Activated CD8-positive, alpha-beta T cell treated with anti-CD3 and anti-CD28 coated beads, Interleukin-2, amount 10 ng/mL, durations not matched to agents 7 days and 5 days (primary cell): ENCODE measurements around the gene KLHL3. TPM values are rescaled to one million over a fixed set of nuclear protein-coding genes. Genes with fewer than 3 reads are reported as not detected.
A peak's percentile ranks its signal among the peaks of the same experiment; 100 is the strongest.

Source experiments
- ATAC-seq: fragments of 150-1000 bp; cut with Tn5 transposase; one replicate; pipeline ENCODE4 v1.10.0; 2021; ENCODE audit warnings: moderate library complexity
- CTCF ChIA-PET: fragments of 350-600 bp; sonication (Branson Sonifier 250); formaldehyde crosslinking; loops from one replicate; lab custom pipeline; 2021; ENCODE audit warnings: antibody characterized with exemption; lab: Charles Lee
- POLR2A ChIA-PET: fragments of 350-600 bp; sonication (Branson Sonifier 250); formaldehyde crosslinking; loops from one replicate; lab custom pipeline; 2021; ENCODE audit warnings: antibody characterized with exemption; lab: Charles Lee
- DNase-seq: peaks from one replicate; pipeline ENCODE4 v3.0.0-alpha.2; 2020
- H3K27ac Mint-ChIP-seq: one replicate; pipeline ENCODE4 v1.8.0; 2021; ENCODE audit warnings: mild to moderate bottlenecking, mixed read lengths
- H3K27me3 Mint-ChIP-seq: one replicate; pipeline ENCODE4 v1.8.0; 2021; ENCODE audit warnings: low read depth, mixed read lengths
- H3K36me3 Mint-ChIP-seq: one replicate; pipeline ENCODE4 v1.8.0; 2021; ENCODE audit warnings: low read depth, mixed read lengths
- H3K4me1 Mint-ChIP-seq: one replicate; pipeline ENCODE4 v1.8.0; 2021; ENCODE audit warnings: low read depth, mixed read lengths
- H3K4me3 Mint-ChIP-seq: one replicate; pipeline ENCODE4 v1.8.0; 2021; ENCODE audit warnings: mild to moderate bottlenecking, mixed read lengths
- H3K9me3 Mint-ChIP-seq: one replicate; pipeline ENCODE4 v1.8.0; 2022; ENCODE audit warnings: mixed read lengths; ENCODE audit not compliant: insufficient read depth
- total RNA-seq, 2 experiments: library from RNA; stranded (reverse); gene quantifications; one replicate each; pipeline ENCODE4 v1.2.3, GENCODE V29; 2021

The KLHL3 gene
- total RNA-seq, 2 experiments from 2014 or later, result 13.7 to 15.2 TPM

- ChIA-PET POLR2A (no interaction called here), CTCF (interaction anchor here (1.4 kb wide), 1 partner anchor 28 kb away, joined by 6 read pairs; no protein-coding TSS in a partner anchor)
- Mint-ChIP-seq H3K9me3 (no peaks in the 10 kb centered on the region), H3K27me3 (no peaks in the 10 kb centered on the region), H3K36me3 (peaks cover 13% of the 10 kb centered on the region), H3K27ac (no peak overlapping the region), H3K4me1 (no peaks in the 10 kb centered on the region), H3K4me3 (no peak overlapping the region)
- ATAC-seq, result no peak
- no peak for DNase-seq
These were observed 47.6 kb downstream of the KLHL3 start for GRCh38 chr5:137688210-137688840.

- Mint-ChIP-seq H3K4me3 (no peak overlapping the region), H3K4me1 (no peaks in the 10 kb centered on the region), H3K27me3 (no peaks in the 10 kb centered on the region), H3K9me3 (no peaks in the 10 kb centered on the region), H3K27ac (no peak overlapping the region), H3K36me3 (peaks cover 8% of the 10 kb centered on the region)
- no peak for DNase-seq
- no peak for ATAC-seq
- CTCF ChIA-PET, result interaction anchor here (1.2 to 1.5 kb wide), 2 partner anchors 24 to 57 kb away, joined by 5 to 7 read pairs; no protein-coding TSS in a partner anchor
- POLR2A ChIA-PET, result no interaction called here
These were observed 51.1 kb downstream of the KLHL3 start for GRCh38 chr5:137684761-137685160.

- Mint-ChIP-seq H3K4me1 (no peaks in the 10 kb centered on the region), H3K4me3 (no peak overlapping the region), H3K9me3 (no peaks in the 10 kb centered on the region), H3K36me3 (peaks cover 7% of the 10 kb centered on the region), H3K27me3 (no peaks in the 10 kb centered on the region), H3K27ac (no peak overlapping the region)
- CTCF ChIA-PET, result no interaction called here
- DNase-seq (no peak), ATAC-seq (no peak)
- POLR2A ChIA-PET, result no interaction called here
These were observed 54.7 kb downstream of the KLHL3 start for GRCh38 chr5:137681191-137681590.

GRCh38 chr5:137679910-137680309 lies 56.0 kb downstream of the KLHL3 start:
- no peak for DNase-seq
- H3K27me3 Mint-ChIP-seq, result no peaks in the 10 kb centered on the region
- no peak for ATAC-seq
- no peaks in the 10 kb centered on the region for H3K4me1 Mint-ChIP-seq
- POLR2A ChIA-PET, result interaction anchor here (0.6 kb wide), 1 partner anchor 22 kb away, joined by 6 read pairs; no protein-coding TSS in a partner anchor
- CTCF ChIA-PET, result interaction anchor here (1.1 to 2.6 kb wide), 3 partner anchors 19 to 63 kb away, joined by 4 to 10 read pairs (median 4); no protein-coding TSS in a partner anchor
- H3K36me3 Mint-ChIP-seq, result peaks cover 5% of the 10 kb centered on the region
- no peak overlapping the region for H3K4me3 Mint-ChIP-seq
- no peaks in the 10 kb centered on the region for H3K9me3 Mint-ChIP-seq
- H3K27ac Mint-ChIP-seq, result no peak overlapping the region

- Mint-ChIP-seq H3K4me1 (no peaks in the 10 kb centered on the region), H3K9me3 (no peaks in the 10 kb centered on the region), H3K4me3 (no peak overlapping the region), H3K36me3 (peaks cover 5% of the 10 kb centered on the region), H3K27me3 (no peaks in the 10 kb centered on the region), H3K27ac (no peak overlapping the region)
- ChIA-PET CTCF (interaction anchor here (1.1 to 2.6 kb wide), 3 partner anchors 18 to 64 kb away, joined by 4 to 10 read pairs (median 4); no protein-coding TSS in a partner anchor), POLR2A (no interaction called here)
- no peak for DNase-seq
- no peak for ATAC-seq
These were observed 56.7 kb downstream of the KLHL3 start for GRCh38 chr5:137679195-137679594.

- ATAC-seq (no peak), DNase-seq (no peak)
- CTCF ChIA-PET, result interaction anchor here (1.1 to 5.2 kb wide), 2 partner anchors 12 to 106 kb away, joined by 3 to 27 read pairs; no protein-coding TSS in a partner anchor
- Mint-ChIP-seq H3K4me1 (no peaks in the 10 kb centered on the region), H3K9me3 (no peaks in the 10 kb centered on the region), H3K36me3 (peaks cover 9% of the 10 kb centered on the region), H3K27me3 (no peaks in the 10 kb centered on the region), H3K27ac (no peak overlapping the region), H3K4me3 (no peak overlapping the region)
- POLR2A ChIA-PET, result no interaction called here
These were observed 63.0 kb downstream of the KLHL3 start for GRCh38 chr5:137672881-137673280.

- Mint-ChIP-seq H3K27me3 (no peaks in the 10 kb centered on the region), H3K4me1 (peaks cover 7% of the 10 kb centered on the region), H3K4me3 (no peak overlapping the region), H3K27ac (no peak overlapping the region), H3K36me3 (peaks cover 9% of the 10 kb centered on the region), H3K9me3 (no peaks in the 10 kb centered on the region)
- CTCF ChIA-PET, result interaction anchor here (5.2 to 7.1 kb wide), 2 partner anchors 11 to 70 kb away, joined by 27 to 71 read pairs; no protein-coding TSS in a partner anchor
- no peak for DNase-seq
- no peak for ATAC-seq
- POLR2A ChIA-PET, result no interaction called here
These were observed 63.9 kb downstream of the KLHL3 start for GRCh38 chr5:137672001-137672400.

- ChIA-PET CTCF (interaction anchor here (0.6 to 7.1 kb wide), 4 partner anchors 9 to 72 kb away, joined by 3 to 71 read pairs (median 16); partner anchors contain the start of gene KLHL3), POLR2A (no interaction called here)
- DNase-seq, result no peak
- H3K4me3 Mint-ChIP-seq, result no peak overlapping the region
- peaks cover 28% of the 10 kb centered on the region for H3K4me1 Mint-ChIP-seq
- H3K27ac Mint-ChIP-seq, result no peak overlapping the region
- no peaks in the 10 kb centered on the region for H3K9me3 Mint-ChIP-seq
- no peaks in the 10 kb centered on the region for H3K27me3 Mint-ChIP-seq
- peaks cover 7% of the 10 kb centered on the region for H3K36me3 Mint-ChIP-seq
- no peak for ATAC-seq
These were observed 66.1 kb downstream of the KLHL3 start for GRCh38 chr5:137669811-137670210.

- H3K4me3 Mint-ChIP-seq, result no peak overlapping the region
- H3K4me1 Mint-ChIP-seq, result peaks cover 28% of the 10 kb centered on the region
- H3K27ac Mint-ChIP-seq, result no peak overlapping the region
- ATAC-seq (no peak), DNase-seq (no peak)
- POLR2A ChIA-PET, result interaction anchor here (0.7 kb wide), 1 partner anchor 68 kb away, joined by 4 read pairs; no protein-coding TSS in a partner anchor
- CTCF ChIA-PET, result interaction anchor here (0.7 to 7.1 kb wide), 6 partner anchors 8 to 85 kb away, joined by 3 to 71 read pairs (median 6); partner anchors contain the start of gene KLHL3
- H3K27me3 Mint-ChIP-seq, result no peaks in the 10 kb centered on the region
- peaks cover 7% of the 10 kb centered on the region for H3K36me3 Mint-ChIP-seq
- H3K9me3 Mint-ChIP-seq, result no peaks in the 10 kb centered on the region
These were observed 67.3 kb downstream of the KLHL3 start for GRCh38 chr5:137668637-137669036.

GRCh38 chr5:137667341-137667740 lies 68.5 kb downstream of the KLHL3 start:
- no peak overlapping the region for H3K27ac Mint-ChIP-seq
- ATAC-seq, result no peak
- no peaks in the 10 kb centered on the region for H3K9me3 Mint-ChIP-seq
- CTCF ChIA-PET, result interaction anchor here (1.1 to 7.1 kb wide), 10 partner anchors 9 to 401 kb away, joined by 3 to 71 read pairs (median 9); partner anchors contain the start of gene KLHL3
- DNase-seq, result no peak
- no peak overlapping the region for H3K4me3 Mint-ChIP-seq
- peaks cover 7% of the 10 kb centered on the region for H3K36me3 Mint-ChIP-seq
- peaks cover 29% of the 10 kb centered on the region for H3K4me1 Mint-ChIP-seq
- H3K27me3 Mint-ChIP-seq, result no peaks in the 10 kb centered on the region
- POLR2A ChIA-PET, result interaction anchor here (2.2 kb wide), 1 partner anchor 75 kb away, joined by 10 read pairs; no protein-coding TSS in a partner anchor

GRCh38 chr5:137666901-137667300 lies 69.0 kb downstream of the KLHL3 start:
- H3K4me1 Mint-ChIP-seq, result peaks cover 32% of the 10 kb centered on the region
- H3K36me3 Mint-ChIP-seq, result peaks cover 7% of the 10 kb centered on the region
- no peaks in the 10 kb centered on the region for H3K9me3 Mint-ChIP-seq
- DNase-seq (no peak), ATAC-seq (no peak)
- CTCF ChIA-PET, result interaction anchor here (1.0 to 7.1 kb wide), 13 partner anchors 9 to 402 kb away, joined by 3 to 71 read pairs (median 4); partner anchors contain the start of gene KLHL3
- no peak overlapping the region for H3K4me3 Mint-ChIP-seq
- no peaks in the 10 kb centered on the region for H3K27me3 Mint-ChIP-seq
- peak overlapping the region; percentile 83 for H3K27ac Mint-ChIP-seq
- POLR2A ChIA-PET, result interaction anchor here (1.9 to 2.2 kb wide), 2 partner anchors 69 to 75 kb away, joined by 7 to 10 read pairs; partner anchors contain the start of gene KLHL3
